HepG2 (cell line): ENCODE results near the gene PIEZO2. TPM values are rescaled to one million over a fixed set of nuclear protein-coding genes. Genes with fewer than 3 reads are reported as not detected.

Source experiments
- ATAC-seq: fragments of 200-7000 bp; cut with Tn5 transposase; 3 replicates; pipeline ENCODE4 v1.9.1; 2020; ENCODE audit warnings: mild to moderate bottlenecking, moderate library complexity
- BruUV-seq: library from RNA; stranded (reverse); fragments of 400-500 nt; replicated peaks from 2 replicates; lab custom pipeline; 2021; lab: Mats Ljungman, UMichigan
- CTCF ChIA-PET: fragments of 300-600 bp; formaldehyde crosslinking; extraction: SDS; loops from one replicate; lab custom pipeline; 2021; ENCODE audit warnings: low total read pairs, inconsistent platforms, low intra/inter-chr PET ratio; lab: Yijun Ruan, JAX
- POLR2A ChIA-PET: fragments of 350-600 bp; sonication (Branson Sonifier 250); formaldehyde crosslinking; loops from one replicate; lab custom pipeline; 2020; ENCODE audit warnings: antibody characterized with exemption, inconsistent platforms; lab: Yijun Ruan, JAX
- DNase-seq: peaks from one replicate; pipeline ENCODE4 v3.0.0-alpha.2; 2015; ENCODE audit warnings: low spot score
- FAIRE-seq: peaks from 3 replicates; lab custom pipeline; 2011; peaks lifted over from hg19 to GRCh38; lab: Jason Lieb, UNC
- H2AFZ ChIP-seq: one replicate; pipeline ENCODE4 v1.6.1; 2011; ENCODE audit warnings: low read length, inconsistent platforms
- H3K27ac ChIP-seq: fragments of 300-600 bp; 3 replicates; pipeline ENCODE4 v1.8.0; 2011; ENCODE audit warnings: mixed run types, mild to moderate bottlenecking, mixed read lengths, low read length, inconsistent platforms; ENCODE audit not compliant: insufficient read depth; ENCODE audit errors: extremely low read length
- H3K27me3 ChIP-seq, 2 experiments: fragments of 200-600 bp in 1 of 2; 2 replicates in 1 of 2; 3 replicates in 1 of 2; pipeline versions ENCODE4 v1.6.0 to v1.8.0; 2011; ENCODE audit warnings: low read length in 2 of 2, mild to moderate bottlenecking in 2 of 2, moderate library complexity in 2 of 2, inconsistent platforms in 1 of 2; ENCODE audit not compliant: insufficient read depth in 2 of 2, control insufficient read depth in 1 of 2
- H3K36me3 ChIP-seq, 2 experiments: fragments of 200-600 bp in 1 of 2; replicated peaks in 1 of 2; 2 replicates in 1 of 2; 3 replicates in 1 of 2; pipeline versions ENCODE4 v1.5.1 to v1.8.0; 2011; ENCODE audit warnings: low read length in 2 of 2, inconsistent platforms in 1 of 2; ENCODE audit not compliant: insufficient read depth in 2 of 2, control insufficient read depth in 1 of 2
- H3K4me1 ChIP-seq: 2 replicates; pipeline ENCODE4 v1.5.1; 2012; ENCODE audit warnings: low read length, inconsistent platforms; ENCODE audit not compliant: insufficient read depth
- H3K4me2 ChIP-seq: 2 replicates; pipeline ENCODE4 v1.6.0; 2011; ENCODE audit warnings: low read depth, low read length, inconsistent platforms
- H3K4me3 ChIP-seq, 3 experiments: fragments of 200-600 bp in 1 of 3; sonication (generic), shearing (Covaris generic) in 1 of 3; replicated peaks in 1 of 3; 2 replicates each; pipeline ENCODE4 v1.5.1; 2011 to 2016; ENCODE audit warnings: low read length in 3 of 3, inconsistent platforms in 2 of 3, low read depth in 2 of 3, mild to moderate bottlenecking in 2 of 3, control low read depth in 1 of 3, mixed read lengths in 1 of 3; ENCODE audit not compliant: insufficient read depth in 1 of 3
- H3K79me2 ChIP-seq: one replicate; pipeline ENCODE4 v1.6.1; 2011; ENCODE audit warnings: low read length, inconsistent platforms; ENCODE audit not compliant: insufficient read depth
- H3K9ac ChIP-seq: 2 replicates; pipeline ENCODE4 v1.6.0; 2011; ENCODE audit warnings: mild to moderate bottlenecking, low read depth, low read length, inconsistent platforms; ENCODE audit not compliant: insufficient read depth
- H3K9me3 ChIP-seq: 2 replicates; pipeline ENCODE4 v1.5.1; 2012; ENCODE audit warnings: mild to moderate bottlenecking, low read length
- H4K20me1 ChIP-seq: 2 replicates; pipeline ENCODE4 v1.6.0; 2011; ENCODE audit warnings: inconsistent platforms, mild to moderate bottlenecking, low read length, moderate library complexity; ENCODE audit not compliant: insufficient read depth
- ATF4 ChIP-seq, 2 experiments: fragments of 450-650 bp in 1 of 2; sonication (generic) in 1 of 2; formaldehyde crosslinking; IDR thresholded peaks; 2 replicates each; pipeline versions ENCODE4 v1.5.0 to v1.8.0; 2020 to 2022; ENCODE audit warnings: mild to moderate bottlenecking in 1 of 2, missing genetic modification reagents in 1 of 2
- CREB3 ChIP-seq: sonication (generic); formaldehyde crosslinking; IDR thresholded peaks from 2 replicates; pipeline ENCODE4 v1.5.0; 2020; ENCODE audit warnings: missing genetic modification reagents
- HDAC1 ChIP-seq: sonication (generic); formaldehyde crosslinking; IDR thresholded peaks from 2 replicates; pipeline ENCODE4 v1.5.1; 2020; ENCODE audit warnings: mild to moderate bottlenecking, missing genetic modification reagents
- HMG20A ChIP-seq: IDR thresholded peaks from 2 replicates; pipeline ENCODE4 v1.6.1; 2016; ENCODE audit warnings: borderline replicate concordance
- MAFF ChIP-seq: IDR thresholded peaks from 2 replicates; pipeline ENCODE4 v1.6.1; 2011; ENCODE audit warnings: low read depth, low read length, improper control_type of control experiment
- MAFK ChIP-seq, 2 experiments: IDR thresholded peaks in 1 of 2; conservative IDR thresholded peaks in 1 of 2; 2 replicates each; pipeline ENCODE4 v1.6.1; 2011; ENCODE audit warnings: improper control_type of control experiment in 2 of 2, low read length in 2 of 2
- ZNF552 ChIP-seq: sonication (generic); formaldehyde crosslinking; IDR thresholded peaks from 2 replicates; pipeline ENCODE4 v1.9.0; 2022; ENCODE audit warnings: missing genetic modification reagents, mild to moderate bottlenecking, borderline replicate concordance
- ZNF615 ChIP-seq: sonication (generic); formaldehyde crosslinking; IDR thresholded peaks from 2 replicates; pipeline ENCODE4 v1.5.0; 2020; ENCODE audit warnings: mild to moderate bottlenecking, missing genetic modification reagents, borderline replicate concordance
- ZNF841 ChIP-seq: sonication (generic); formaldehyde crosslinking; IDR thresholded peaks from 2 replicates; pipeline ENCODE4 v1.8.1; 2023; ENCODE audit warnings: missing genetic modification reagents, borderline replicate concordance
- whole genome bisulfite sequencing: methylation state at CpG from one replicate; pipeline ENCODE4 v1.1.6; 2017; ENCODE audit warnings: low lambda C conversion rate; 5-methylcytosine and 5-hydroxymethylcytosine counted together
- in situ Hi-C: cut with HindIII; loops from 2 replicates; pipeline ENCODE4 v1.10.0; 2017; ENCODE audit warnings: low pct_unique_long_range_greater_than_20kb; ENCODE audit not compliant: extremely low pct_ligation_motif_present
- intact Hi-C: fragments of 100-400 bp; cut with micrococcal nuclease; formaldehyde crosslinking; loops from one replicate; pipeline ENCODE4 v1.10.0; 2022; ENCODE audit not compliant: unreplicated experiment
- polyA plus RNA-seq, 8 experiments: library from polyadenylated mRNA; depleted of rRNA in 3 of 8; stranded (reverse) in 7 of 8; unstranded in 1 of 8; fragments of >200 nt; fragmentation: Illumina TruSeq in 4 of 8; extraction: Trizol in 4 of 8; gene quantifications; 2 replicates each; pipeline versions ENCODE4 v1.2.1 to v1.2.3, GENCODE V29; 2011 to 2016; ENCODE audit warnings: low read depth in 4 of 8, missing spikeins in 1 of 8, mixed read lengths in 1 of 8; ENCODE audit not compliant: insufficient read depth in 1 of 8
- total RNA-seq, 5 experiments: library from RNA; depleted of rRNA; stranded (reverse); fragments of >200 nt; fragmentation: Illumina TruSeq; extraction: Trizol; gene quantifications; 2 replicates each; pipeline ENCODE4 v1.2.3, GENCODE V29; 2016; ENCODE audit warnings: low read depth in 1 of 5
- TF ChIP-seq, protein P1 (sequence below): sonication (generic); formaldehyde crosslinking; IDR thresholded peaks from 2 replicates; pipeline ENCODE4 v1.9.0; 2021; ENCODE audit warnings: mild to moderate bottlenecking, missing genetic modification reagents

Gene PIEZO2
- total and polyA plus RNA-seq, 2 of the 13 experiments (the other 11 are each of a cell fraction or from before 2014, with no cell fraction given): 15.2 to 27.2 TPM

GRCh38 chr18:11167778-11168177 is 18.4 kb upstream of the PIEZO2 start:
- H3K4me3 ChIP-seq: no peak overlapping the region
- DNase-seq: no peak
- WGBS: 0% methylated on average over 1 of the region's 1 CpG
- H3K27ac ChIP-seq: no peak overlapping the region
- H2AFZ ChIP-seq: no peak overlapping the region
- BruUV-seq: no TSS peak
- H3K79me2 ChIP-seq: no peaks in the 10 kb centered on the region
- 0 out of 4 replicates have a peak, but pooled peaks of 1 of the 2 experiments have one; percentile 17 for TF ChIP-seq ATF4 (CRISPR knock-in tag; IDR thresholded peaks at IDR 0.05)
- TF ChIP-seq ZNF841: no peak
- TF ChIP-seq ZNF552 (CRISPR knock-in tag): no peak
- H3K9ac ChIP-seq: no peak overlapping the region
- H4K20me1 ChIP-seq: no peaks in the 10 kb centered on the region
- in situ Hi-C loops (no loop called here), intact Hi-C loops (no loop called here)
- no peaks in the 10 kb centered on the region for H3K36me3 ChIP-seq
- FAIRE-seq: no peak
- no peak for ATAC-seq
- POLR2A ChIA-PET: no interaction called here
- H3K9me3 ChIP-seq: no peaks in the 10 kb centered on the region
- H3K27me3 ChIP-seq: no peaks in the 10 kb centered on the region
- CTCF ChIA-PET: no interaction called here
- no peaks in the 10 kb centered on the region for H3K4me1 ChIP-seq
- no peak overlapping the region for H3K4me2 ChIP-seq

DNA sequence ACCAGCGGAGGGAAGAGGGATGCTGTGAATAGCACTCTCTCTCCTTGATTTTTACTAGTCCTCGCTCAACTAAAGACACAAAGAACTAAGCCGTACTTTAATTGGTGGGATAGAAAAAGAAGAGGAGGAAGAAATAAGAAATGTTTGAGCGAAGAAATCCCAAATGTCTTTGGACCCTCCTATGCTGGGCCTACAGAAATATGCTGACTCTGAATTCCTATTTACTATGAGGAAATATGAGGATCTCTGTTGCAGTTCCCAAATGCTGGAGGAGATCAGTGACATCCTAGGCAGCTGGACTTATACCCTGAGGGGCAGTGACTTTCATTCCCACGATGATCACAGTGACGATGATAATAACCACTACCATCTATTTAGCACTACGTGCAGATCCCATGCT is 16.6 kb upstream of the PIEZO2 start:
- no peaks in the 10 kb centered on the region for H4K20me1 ChIP-seq
- intact Hi-C loops (no loop called here), in situ Hi-C loops (no loop called here)
- H3K36me3 ChIP-seq: no peaks in the 10 kb centered on the region
- no peak overlapping the region for H2AFZ ChIP-seq
- no peak overlapping the region for H3K9ac ChIP-seq
- no peak for DNase-seq
- ATAC-seq: no peak
- no peak overlapping the region for H3K4me2 ChIP-seq
- no peaks in the 10 kb centered on the region for H3K9me3 ChIP-seq
- H3K4me3 ChIP-seq: no peak overlapping the region
- no peak overlapping the region for H3K27ac ChIP-seq
- 62% methylated on average over 7 of the region's 7 CpGs for WGBS
- ChIA-PET POLR2A (no interaction called here), CTCF (no interaction called here)
- no TSS peak for BruUV-seq
- no peaks in the 10 kb centered on the region for H3K79me2 ChIP-seq
- 0 out of 5 replicates have a peak, but pooled peaks cover 0 to 2% of the 10 kb centered on the region in 2 experiments for H3K27me3 ChIP-seq
- no peaks in the 10 kb centered on the region for H3K4me1 ChIP-seq
- no peak for FAIRE-seq
- TF ChIP-seq HMG20A (CRISPR knock-in tag) (no peak), CREB3 (CRISPR knock-in tag) (no peak), MAFF (0 out of 2 replicates have a peak, but pooled peaks have one; percentile 21), MAFK (conservative IDR thresholded peaks at IDR 0.05 in 1 of 2, IDR thresholded peaks at IDR 0.05 in 1 of 2; ENCODE audit: low read length in 2 of 2) (peak; percentile 57 to 69), HDAC1 (CRISPR knock-in tag) (no peak), ZNF615 (CRISPR knock-in tag) (no peak)
- TF ChIP-seq, protein P1, sequence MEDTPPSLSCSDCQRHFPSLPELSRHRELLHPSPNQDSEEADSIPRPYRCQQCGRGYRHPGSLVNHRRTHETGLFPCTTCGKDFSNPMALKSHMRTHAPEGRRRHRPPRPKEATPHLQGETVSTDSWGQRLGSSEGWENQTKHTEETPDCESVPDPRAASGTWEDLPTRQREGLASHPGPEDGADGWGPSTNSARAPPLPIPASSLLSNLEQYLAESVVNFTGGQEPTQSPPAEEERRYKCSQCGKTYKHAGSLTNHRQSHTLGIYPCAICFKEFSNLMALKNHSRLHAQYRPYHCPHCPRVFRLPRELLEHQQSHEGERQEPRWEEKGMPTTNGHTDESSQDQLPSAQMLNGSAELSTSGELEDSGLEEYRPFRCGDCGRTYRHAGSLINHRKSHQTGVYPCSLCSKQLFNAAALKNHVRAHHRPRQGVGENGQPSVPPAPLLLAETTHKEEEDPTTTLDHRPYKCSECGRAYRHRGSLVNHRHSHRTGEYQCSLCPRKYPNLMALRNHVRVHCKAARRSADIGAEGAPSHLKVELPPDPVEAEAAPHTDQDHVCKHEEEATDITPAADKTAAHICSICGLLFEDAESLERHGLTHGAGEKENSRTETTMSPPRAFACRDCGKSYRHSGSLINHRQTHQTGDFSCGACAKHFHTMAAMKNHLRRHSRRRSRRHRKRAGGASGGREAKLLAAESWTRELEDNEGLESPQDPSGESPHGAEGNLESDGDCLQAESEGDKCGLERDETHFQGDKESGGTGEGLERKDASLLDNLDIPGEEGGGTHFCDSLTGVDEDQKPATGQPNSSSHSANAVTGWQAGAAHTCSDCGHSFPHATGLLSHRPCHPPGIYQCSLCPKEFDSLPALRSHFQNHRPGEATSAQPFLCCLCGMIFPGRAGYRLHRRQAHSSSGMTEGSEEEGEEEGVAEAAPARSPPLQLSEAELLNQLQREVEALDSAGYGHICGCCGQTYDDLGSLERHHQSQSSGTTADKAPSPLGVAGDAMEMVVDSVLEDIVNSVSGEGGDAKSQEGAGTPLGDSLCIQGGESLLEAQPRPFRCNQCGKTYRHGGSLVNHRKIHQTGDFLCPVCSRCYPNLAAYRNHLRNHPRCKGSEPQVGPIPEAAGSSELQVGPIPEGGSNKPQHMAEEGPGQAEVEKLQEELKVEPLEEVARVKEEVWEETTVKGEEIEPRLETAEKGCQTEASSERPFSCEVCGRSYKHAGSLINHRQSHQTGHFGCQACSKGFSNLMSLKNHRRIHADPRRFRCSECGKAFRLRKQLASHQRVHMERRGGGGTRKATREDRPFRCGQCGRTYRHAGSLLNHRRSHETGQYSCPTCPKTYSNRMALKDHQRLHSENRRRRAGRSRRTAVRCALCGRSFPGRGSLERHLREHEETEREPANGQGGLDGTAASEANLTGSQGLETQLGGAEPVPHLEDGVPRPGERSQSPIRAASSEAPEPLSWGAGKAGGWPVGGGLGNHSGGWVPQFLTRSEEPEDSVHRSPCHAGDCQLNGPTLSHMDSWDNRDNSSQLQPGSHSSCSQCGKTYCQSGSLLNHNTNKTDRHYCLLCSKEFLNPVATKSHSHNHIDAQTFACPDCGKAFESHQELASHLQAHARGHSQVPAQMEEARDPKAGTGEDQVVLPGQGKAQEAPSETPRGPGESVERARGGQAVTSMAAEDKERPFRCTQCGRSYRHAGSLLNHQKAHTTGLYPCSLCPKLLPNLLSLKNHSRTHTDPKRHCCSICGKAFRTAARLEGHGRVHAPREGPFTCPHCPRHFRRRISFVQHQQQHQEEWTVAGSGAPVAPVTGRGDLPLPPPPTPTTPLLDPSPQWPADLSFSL (CRISPR knock-in tag): no peak
